Coronary artery (tissue), 2 donors: ENCODE results near the gene PAQR7.

Experiments
- DNase-seq: peaks from one replicate; pipeline ENCODE4 v3.0.0-alpha.2; 2017; ENCODE audit warnings: low spot score
- H3K27ac ChIP-seq, 2 donors: fragments of 200-600 bp; sonication (generic); one replicate each; pipeline ENCODE4 v1.5.1; 2016 to 2019
- H3K4me3 ChIP-seq: fragments of 200-600 bp; sonication (generic); 2 replicates; pipeline ENCODE4 v1.5.1; 2016; ENCODE audit warnings: mild to moderate bottlenecking, moderate library complexity
- CTCF ChIP-seq: fragments of 200-600 bp; sonication (generic); IDR thresholded peaks from one replicate; pipeline ENCODE4 v1.5.1; 2019; ENCODE audit warnings: antibody characterized with exemption

Gene PAQR7

GRCh38 chr1:25908161-25908560 is 32.7 kb upstream of the PAQR7 start:
- H3K4me3 ChIP-seq = no peak overlapping the region
- TF ChIP-seq CTCF = no peak
- no peak for DNase-seq
- H3K27ac ChIP-seq = no peak overlapping the region

DNA sequence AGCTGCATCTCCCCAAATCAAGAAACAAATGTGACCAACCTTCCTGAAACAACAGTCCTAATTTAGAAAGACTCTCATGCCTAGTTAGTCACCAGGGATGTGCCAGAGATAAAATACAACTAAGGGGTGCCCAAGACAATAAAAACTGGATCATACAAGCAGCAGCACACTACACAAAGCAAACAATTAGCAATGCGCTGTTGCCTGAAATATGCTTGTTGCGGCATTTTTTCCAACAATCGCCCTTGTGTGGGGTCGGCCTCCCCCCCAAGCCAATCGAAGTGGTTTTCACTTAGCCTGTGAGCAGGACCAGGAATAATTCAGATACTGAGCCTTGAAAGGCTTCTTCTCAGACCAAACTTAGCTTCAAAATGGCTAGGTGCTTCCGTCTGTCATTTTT is 32.1 kb upstream of the PAQR7 start:
- DNase-seq = no peak
- Histone ChIP-seq H3K4me3 (no peak overlapping the region), H3K27ac (no peak overlapping the region)
- no peak for TF ChIP-seq CTCF

GRCh38 chr1:25906644-25907300 is 31.3 kb upstream of the PAQR7 start:
- peak overlapping the region; percentile 97 for H3K4me3 ChIP-seq
- TF ChIP-seq CTCF = no peak
- H3K27ac ChIP-seq = peak overlapping the region; percentile 75 to 88
- no peak for DNase-seq

DNA sequence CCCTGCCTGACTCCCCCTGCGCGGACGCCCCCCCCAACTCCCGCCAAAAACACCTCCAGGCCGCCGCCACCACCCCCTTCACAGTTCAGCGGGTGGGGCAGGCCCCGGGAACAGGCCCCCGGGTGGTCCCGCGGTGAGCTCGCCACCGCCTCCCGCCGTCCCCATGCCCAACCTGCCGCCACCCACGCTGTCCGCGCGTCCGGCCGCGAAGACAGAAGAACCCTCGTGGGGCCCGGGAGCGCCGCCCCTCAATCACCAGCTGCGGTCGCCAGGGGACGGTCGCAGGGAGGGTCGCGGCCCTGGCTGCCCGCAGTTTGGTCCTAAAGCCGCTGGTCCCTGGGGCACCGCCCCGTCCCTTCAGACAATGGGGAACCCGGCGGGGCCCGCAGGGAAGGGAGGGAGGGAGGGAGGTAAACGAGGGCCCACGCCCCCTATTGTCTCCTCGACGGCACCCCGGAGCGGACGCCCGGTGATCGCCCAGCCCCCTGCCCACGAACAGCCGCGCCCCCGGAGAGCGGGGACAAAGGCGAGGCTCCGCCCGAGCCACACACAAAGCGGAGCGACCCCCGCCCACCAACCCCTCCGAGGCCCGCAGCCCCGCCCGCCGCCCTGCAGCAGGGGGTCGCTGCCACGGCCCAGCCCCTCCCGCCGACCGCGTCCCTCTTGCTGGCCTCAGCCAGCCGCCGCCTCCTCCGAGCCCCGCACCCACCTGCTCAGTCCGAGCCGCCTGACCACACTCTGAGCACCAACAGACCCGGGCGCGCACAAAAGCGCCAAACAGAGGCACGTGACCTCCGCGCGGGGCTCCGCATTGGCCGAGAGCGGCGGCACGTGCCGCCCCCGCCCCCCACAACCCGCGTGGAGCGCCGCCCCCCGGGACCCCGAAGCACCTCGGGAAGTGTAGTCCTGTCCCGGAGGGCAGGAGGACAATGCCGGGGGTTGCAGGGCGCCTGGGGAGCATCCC is 30.5 kb upstream of the PAQR7 start, which contains the start of gene STMN1:
STMN1 (minus strand) TSS at position 740 of the 964 bp plus-strand sequence. CDS start 1,743 bp downstream, outside the sequence.
- peak within 1 kb of the TSS; percentile 97 for H3K4me3 ChIP-seq
- TF ChIP-seq CTCF = no peak
- peak within 1 kb of the TSS; percentile 75 to 88 for H3K27ac ChIP-seq
- DNase-seq = peak; percentile 91

GRCh38 chr1:25904943-25905679 is 29.6 kb upstream of the PAQR7 start:
- peak overlapping the region; percentile 97 for H3K4me3 ChIP-seq
- H3K27ac ChIP-seq = peak overlapping the region; percentile 75 to 88
- peak; percentile 94 for DNase-seq

DNA sequence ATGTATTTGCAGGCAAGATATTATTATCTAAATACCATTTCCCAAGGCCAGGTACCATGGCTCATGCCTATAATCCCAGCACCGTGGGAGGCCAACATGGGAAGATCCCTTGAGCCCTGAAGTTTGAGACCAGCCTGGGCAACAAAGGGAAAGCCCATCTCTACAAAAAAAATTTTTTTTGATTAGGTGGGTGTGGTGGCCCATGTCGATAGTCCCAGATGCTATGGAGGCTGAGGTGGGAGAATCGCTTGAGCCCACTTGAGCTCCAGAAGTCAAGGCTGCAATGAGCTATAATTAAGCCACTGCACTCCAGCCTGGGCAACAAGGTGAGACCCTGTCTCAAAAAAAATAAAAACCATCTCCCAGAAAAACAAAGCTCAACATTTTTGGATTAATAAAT is 28.5 kb upstream of the PAQR7 start:
- TF ChIP-seq CTCF = no peak
- DNase-seq = no peak
- no peak overlapping the region for H3K27ac ChIP-seq
- H3K4me3 ChIP-seq = no peak overlapping the region

More at GRCh38 chr1:25904943-25905679, 29.6 kb upstream of the PAQR7 start:
- TF ChIP-seq CTCF = no peak
